Stimulated activated memory B cell treated with anti-CD40 and anti-IgM and Interleukin-4, amounts not matched to agents 10 μg/mL and 1 μg/mL and 100 μg/mL, for 72 hours (primary cell): Measurements from ENCODE around the gene CTIF.

Experiments
- ATAC-seq: fragments of 150-1000 bp; cut with Tn5 transposase; 2 replicates; pipeline ENCODE4 v1.10.0; 2021
- H3K27ac Mint-ChIP-seq: one replicate; pipeline ENCODE4 v1.8.0; 2022; ENCODE audit warnings: mild to moderate bottlenecking, mixed read lengths
- H3K27me3 Mint-ChIP-seq: one replicate; pipeline ENCODE4 v1.8.0; 2022; ENCODE audit warnings: mixed read lengths
- H3K36me3 Mint-ChIP-seq: one replicate; pipeline ENCODE4 v1.8.0; 2022; ENCODE audit warnings: mixed read lengths
- H3K4me1 Mint-ChIP-seq: one replicate; pipeline ENCODE4 v1.8.0; 2022; ENCODE audit warnings: mixed read lengths
- H3K4me3 Mint-ChIP-seq: one replicate; pipeline ENCODE4 v1.8.0; 2022; ENCODE audit warnings: mild to moderate bottlenecking, moderate library complexity, mixed read lengths
- H3K9me3 Mint-ChIP-seq: one replicate; pipeline ENCODE4 v1.8.0; 2022; ENCODE audit warnings: mixed read lengths

Gene CTIF

GRCh38 chr18:48892146-48892855 is 353.5 kb downstream of the CTIF start:
- Mint-ChIP-seq H3K4me3 (no peak overlapping the region), H3K27ac (no peak overlapping the region), H3K27me3 (no peaks in the 10 kb centered on the region), H3K36me3 (no peaks in the 10 kb centered on the region), H3K4me1 (peaks cover 23% of the 10 kb centered on the region), H3K9me3 (no peaks in the 10 kb centered on the region)
- no peak for ATAC-seq

DNA sequence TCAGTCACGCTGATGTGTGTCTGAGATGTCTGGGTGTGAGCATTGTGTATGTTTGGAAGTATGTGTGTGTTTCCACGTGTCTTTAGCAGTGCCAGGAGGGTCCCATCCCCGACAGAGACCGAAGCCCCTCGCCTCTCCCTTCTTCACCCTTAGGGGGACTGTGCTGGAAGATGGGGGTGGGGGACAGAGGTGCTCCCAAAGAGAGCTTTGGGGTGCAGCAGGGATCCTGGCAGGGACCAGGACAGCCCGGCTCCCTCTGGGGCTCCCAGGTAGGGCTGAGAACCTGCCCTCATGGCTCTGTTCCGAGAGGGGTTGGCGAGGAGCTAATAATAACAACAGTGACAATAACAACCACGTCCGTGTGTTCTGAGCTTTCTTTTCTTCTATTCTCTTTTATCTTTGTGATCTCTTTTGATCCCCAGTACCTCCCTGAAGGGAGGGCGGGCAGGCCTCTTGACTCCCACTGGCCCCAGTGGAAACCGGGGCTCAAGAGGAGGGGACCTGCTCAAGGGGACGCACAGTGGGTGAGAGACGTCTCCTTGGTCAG is 354.3 kb downstream of the CTIF start:
- Mint-ChIP-seq H3K27me3 (no peaks in the 10 kb centered on the region), H3K9me3 (no peaks in the 10 kb centered on the region), H3K4me3 (no peak overlapping the region), H3K27ac (no peak overlapping the region), H3K36me3 (no peaks in the 10 kb centered on the region), H3K4me1 (peaks cover 25% of the 10 kb centered on the region)
- no peak for ATAC-seq

GRCh38 chr18:48893608-48894600 is 355.1 kb downstream of the CTIF start:
- Mint-ChIP-seq H3K4me3 (no peak overlapping the region), H3K36me3 (no peaks in the 10 kb centered on the region), H3K27ac (no peak overlapping the region), H3K9me3 (no peaks in the 10 kb centered on the region), H3K27me3 (no peaks in the 10 kb centered on the region), H3K4me1 (peaks cover 25% of the 10 kb centered on the region)
- no peak for ATAC-seq

DNA sequence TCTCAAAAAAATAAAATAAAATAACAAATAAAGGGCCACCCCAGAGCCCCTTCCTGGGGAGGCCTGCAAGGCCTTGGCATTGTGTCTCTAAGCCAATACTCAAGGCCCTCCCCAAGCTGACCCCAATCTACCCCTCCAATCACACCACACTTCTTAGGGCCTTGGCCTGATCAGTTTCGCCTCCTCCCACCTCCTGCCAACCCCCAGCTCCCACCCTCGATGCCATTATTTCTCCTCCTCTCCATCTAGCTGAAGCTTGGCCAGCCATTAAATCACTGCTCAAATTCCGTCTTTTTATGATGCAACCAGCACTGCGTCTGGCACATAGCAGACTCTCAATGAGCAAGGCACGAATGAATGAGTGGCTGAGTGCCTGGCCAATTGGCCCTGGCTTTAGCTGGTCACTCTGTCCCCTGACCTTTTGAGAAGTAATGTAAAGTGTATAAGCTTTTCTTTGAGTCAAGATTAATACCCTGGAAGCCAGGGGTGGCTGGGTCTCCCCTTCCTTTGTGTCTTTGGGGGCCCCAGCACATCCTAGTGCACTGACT is 356.0 kb downstream of the CTIF start:
- Mint-ChIP-seq H3K27me3 (no peaks in the 10 kb centered on the region), H3K27ac (no peak overlapping the region), H3K36me3 (no peaks in the 10 kb centered on the region), H3K4me1 (peaks cover 28% of the 10 kb centered on the region), H3K4me3 (no peak overlapping the region), H3K9me3 (no peaks in the 10 kb centered on the region)
- no peak for ATAC-seq

GRCh38 chr18:48896326-48896874 is 357.6 kb downstream of the CTIF start:
- ATAC-seq = no peak
- Mint-ChIP-seq H3K4me1 (peaks cover 30% of the 10 kb centered on the region), H3K27me3 (no peaks in the 10 kb centered on the region), H3K9me3 (peaks cover 3% of the 10 kb centered on the region), H3K4me3 (peak overlapping the region; percentile 19), H3K27ac (peak overlapping the region; percentile 77), H3K36me3 (no peaks in the 10 kb centered on the region)

GRCh38 chr18:48896875-48897511 is 358.2 kb downstream of the CTIF start:
- no peaks in the 10 kb centered on the region for H3K36me3 Mint-ChIP-seq
- peak overlapping the region; percentile 19 for H3K4me3 Mint-ChIP-seq
- peaks cover 30% of the 10 kb centered on the region for H3K4me1 Mint-ChIP-seq
- no peaks in the 10 kb centered on the region for H3K27me3 Mint-ChIP-seq
- peak overlapping the region; percentile 77 for H3K27ac Mint-ChIP-seq
- peak; percentile 92 for ATAC-seq
- peaks cover 3% of the 10 kb centered on the region for H3K9me3 Mint-ChIP-seq

DNA sequence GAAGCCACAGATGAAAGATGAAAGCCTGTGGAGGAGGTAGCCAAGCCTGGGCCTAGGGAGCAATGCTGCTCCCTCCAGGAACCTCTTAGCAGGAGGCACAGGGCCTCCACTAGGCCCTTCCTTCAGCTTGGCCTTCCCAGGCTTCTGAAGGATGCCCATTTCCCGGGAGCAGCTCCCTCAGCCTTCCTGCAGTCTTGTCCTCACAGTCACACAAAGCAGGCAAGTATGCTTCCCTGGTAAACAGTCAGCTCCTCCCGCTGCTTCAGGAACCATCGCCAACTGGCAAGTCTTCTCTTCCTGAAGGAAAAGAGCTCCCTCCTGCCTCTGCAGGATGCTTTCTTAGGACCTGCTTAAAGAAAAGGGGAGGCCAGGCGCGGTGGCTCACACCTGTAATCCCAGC is 358.7 kb downstream of the CTIF start:
- Mint-ChIP-seq H3K4me1 (peaks cover 30% of the 10 kb centered on the region), H3K9me3 (peaks cover 3% of the 10 kb centered on the region), H3K27me3 (no peaks in the 10 kb centered on the region), H3K36me3 (no peaks in the 10 kb centered on the region), H3K27ac (peak overlapping the region; percentile 77), H3K4me3 (no peak overlapping the region)
- ATAC-seq = no peak

DNA sequence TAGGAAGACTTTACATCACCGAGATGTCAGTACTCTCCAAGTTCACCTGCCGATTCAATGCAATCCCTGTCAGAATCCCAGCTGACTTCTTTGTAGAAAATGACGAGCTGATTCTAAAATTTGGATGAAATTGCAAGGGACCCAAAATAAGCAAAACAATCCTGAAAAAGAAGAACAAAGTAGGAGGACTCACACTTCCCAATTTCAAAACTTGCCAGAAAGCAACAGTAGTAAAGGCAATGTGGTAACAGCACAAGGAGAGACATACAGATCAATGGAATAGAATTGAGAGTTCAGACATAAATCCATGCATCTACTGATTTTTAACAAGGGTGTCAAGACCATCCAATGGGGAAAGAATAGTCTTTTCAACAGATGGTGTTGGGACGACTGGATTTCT is 359.7 kb downstream of the CTIF start:
- no peaks in the 10 kb centered on the region for H3K27me3 Mint-ChIP-seq
- ATAC-seq = no peak
- H3K27ac Mint-ChIP-seq = no peak overlapping the region
- no peaks in the 10 kb centered on the region for H3K36me3 Mint-ChIP-seq
- H3K4me1 Mint-ChIP-seq = peaks cover 30% of the 10 kb centered on the region
- H3K9me3 Mint-ChIP-seq = peaks cover 3% of the 10 kb centered on the region
- H3K4me3 Mint-ChIP-seq = no peak overlapping the region

GRCh38 chr18:48899558-48900174 is 360.8 kb downstream of the CTIF start:
- Mint-ChIP-seq H3K4me3 (no peak overlapping the region), H3K27me3 (no peaks in the 10 kb centered on the region), H3K36me3 (peaks cover 8% of the 10 kb centered on the region), H3K9me3 (peaks cover 8% of the 10 kb centered on the region), H3K4me1 (peaks cover 30% of the 10 kb centered on the region), H3K27ac (no peak overlapping the region)
- no peak for ATAC-seq

DNA sequence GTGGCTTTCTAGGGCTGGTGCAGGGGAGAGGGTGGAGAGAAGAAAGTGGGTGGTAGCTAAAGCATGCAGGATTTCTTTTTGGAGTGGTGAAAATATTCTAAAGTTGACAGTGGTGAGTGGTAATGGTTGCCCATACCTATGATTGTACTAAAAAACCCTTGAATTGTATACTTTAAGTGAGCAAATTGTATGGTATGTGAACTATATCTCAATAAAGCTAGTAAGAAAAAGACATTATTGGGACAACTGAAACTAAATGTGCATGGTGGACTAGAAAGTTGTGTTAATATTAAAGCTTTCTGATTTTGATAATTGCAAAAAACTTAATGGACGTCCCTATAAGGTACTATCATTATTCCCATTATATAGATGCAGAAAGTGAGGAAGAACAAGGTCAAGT is 361.6 kb downstream of the CTIF start:
- Mint-ChIP-seq H3K36me3 (peaks cover 16% of the 10 kb centered on the region), H3K9me3 (peaks cover 16% of the 10 kb centered on the region), H3K4me1 (peaks cover 30% of the 10 kb centered on the region), H3K27ac (no peak overlapping the region), H3K27me3 (no peaks in the 10 kb centered on the region), H3K4me3 (no peak overlapping the region)
- ATAC-seq = no peak

DNA sequence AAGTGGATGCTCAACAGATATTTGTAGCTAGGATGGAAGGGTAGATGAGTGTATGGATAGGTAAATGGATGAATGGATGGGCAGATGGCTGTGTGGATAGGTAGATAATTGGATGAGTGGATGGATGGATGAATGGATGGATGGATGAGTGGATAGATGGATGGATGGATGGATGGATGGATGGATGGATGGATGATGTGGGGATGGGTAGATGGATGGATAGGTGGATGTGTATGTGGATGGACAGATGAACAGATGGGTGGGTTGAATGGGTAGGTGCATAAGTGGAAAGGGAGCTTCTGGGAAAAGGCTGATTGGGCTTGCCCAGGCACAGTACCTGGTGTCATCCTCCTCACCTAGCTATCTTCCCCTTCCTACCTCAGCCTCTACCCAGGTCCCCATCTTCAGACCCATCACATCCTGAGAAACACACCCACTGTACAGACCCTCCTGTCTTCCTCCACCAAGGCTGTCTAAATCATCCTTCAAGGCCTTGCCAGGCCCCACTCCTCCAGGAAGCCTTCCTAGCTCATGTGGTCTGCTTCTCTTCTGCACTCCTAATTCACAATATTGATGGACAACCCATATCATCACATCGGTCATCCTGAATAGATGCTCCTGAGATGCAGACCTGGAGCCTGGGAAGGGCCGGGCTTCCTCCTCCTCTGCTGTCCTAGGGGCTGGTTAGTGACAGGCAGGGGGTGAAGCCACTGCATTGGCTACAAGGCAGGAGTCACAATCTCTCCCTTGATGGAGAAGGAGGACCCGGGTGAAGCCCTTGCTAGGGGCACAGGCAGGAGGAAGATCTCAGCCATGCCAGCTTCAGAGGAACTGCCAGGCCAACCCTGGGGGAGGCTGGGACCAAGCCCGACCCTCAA is 362.6 kb downstream of the CTIF start:
- H3K4me1 Mint-ChIP-seq = peaks cover 23% of the 10 kb centered on the region
- no peaks in the 10 kb centered on the region for H3K27me3 Mint-ChIP-seq
- no peak overlapping the region for H3K4me3 Mint-ChIP-seq
- no peak for ATAC-seq
- peaks cover 16% of the 10 kb centered on the region for H3K9me3 Mint-ChIP-seq
- H3K36me3 Mint-ChIP-seq = peaks cover 16% of the 10 kb centered on the region
- H3K27ac Mint-ChIP-seq = no peak overlapping the region

- Mint-ChIP-seq H3K9me3 (peaks cover 16% of the 10 kb centered on the region), H3K4me1 (peaks cover 15% of the 10 kb centered on the region), H3K27ac (no peak overlapping the region), H3K27me3 (no peaks in the 10 kb centered on the region), H3K36me3 (peaks cover 16% of the 10 kb centered on the region), H3K4me3 (no peak overlapping the region)
- ATAC-seq = peak; percentile 18
These were observed 363.4 kb downstream of the CTIF start for GRCh38 chr18:48902023-48902855.
